ENCODE data around the gene FIBP.
A peak's percentile ranks its signal among the peaks of the same experiment; 100 is the strongest.

The FIBP gene

DNA sequence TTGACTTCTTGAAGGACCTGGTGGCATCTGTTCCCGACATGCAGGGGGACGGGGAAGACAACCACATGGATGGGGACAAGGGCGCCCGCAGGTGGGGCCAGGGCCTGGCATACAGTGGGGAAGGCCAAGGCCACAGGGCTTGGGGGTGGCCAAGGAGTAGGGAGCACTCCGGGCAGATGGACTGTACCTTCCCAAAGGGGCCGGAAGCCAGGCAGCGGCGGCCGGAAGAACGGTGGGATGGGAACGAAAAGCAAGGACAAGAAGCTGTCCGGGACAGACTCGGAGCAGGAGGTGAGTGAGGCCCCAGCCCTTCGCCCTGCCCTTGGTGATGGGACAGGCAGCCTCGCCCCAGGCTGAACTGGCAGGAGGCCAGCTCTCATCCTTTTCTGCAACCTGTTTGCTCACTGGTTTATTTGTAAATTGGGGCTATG is 32.1 kb upstream of the FIBP start:
- ChIA-PET POLR2A (no interaction called here), CTCF (no interaction called here)
- DNase-seq (ENCODE audit: extremely low spot score) = no peak
- no peak for TF ChIP-seq HDGF (IDR thresholded peaks at IDR 0.05; ENCODE audit: borderline replicate concordance)
- TF ChIP-seq LEF1 (IDR thresholded peaks at IDR 0.05; ENCODE audit: borderline replicate concordance) = no peak
- no peak for TF ChIP-seq FOXM1 (IDR thresholded peaks at IDR 0.05; ENCODE audit: borderline replicate concordance)
- TF ChIP-seq, protein P1, sequence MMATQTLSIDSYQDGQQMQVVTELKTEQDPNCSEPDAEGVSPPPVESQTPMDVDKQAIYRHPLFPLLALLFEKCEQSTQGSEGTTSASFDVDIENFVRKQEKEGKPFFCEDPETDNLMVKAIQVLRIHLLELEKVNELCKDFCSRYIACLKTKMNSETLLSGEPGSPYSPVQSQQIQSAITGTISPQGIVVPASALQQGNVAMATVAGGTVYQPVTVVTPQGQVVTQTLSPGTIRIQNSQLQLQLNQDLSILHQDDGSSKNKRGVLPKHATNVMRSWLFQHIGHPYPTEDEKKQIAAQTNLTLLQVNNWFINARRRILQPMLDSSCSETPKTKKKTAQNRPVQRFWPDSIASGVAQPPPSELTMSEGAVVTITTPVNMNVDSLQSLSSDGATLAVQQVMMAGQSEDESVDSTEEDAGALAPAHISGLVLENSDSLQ (IDR thresholded peaks at IDR 0.05) = no peak
- TF ChIP-seq NFRKB (IDR thresholded peaks at IDR 0.05) = no peak
- no peak for TF ChIP-seq ARNT (IDR thresholded peaks at IDR 0.05)
- TF ChIP-seq SUZ12 (IDR thresholded peaks at IDR 0.05) = no peak
- TF ChIP-seq FOXK2 (IDR thresholded peaks at IDR 0.05) = no peak

DNA sequence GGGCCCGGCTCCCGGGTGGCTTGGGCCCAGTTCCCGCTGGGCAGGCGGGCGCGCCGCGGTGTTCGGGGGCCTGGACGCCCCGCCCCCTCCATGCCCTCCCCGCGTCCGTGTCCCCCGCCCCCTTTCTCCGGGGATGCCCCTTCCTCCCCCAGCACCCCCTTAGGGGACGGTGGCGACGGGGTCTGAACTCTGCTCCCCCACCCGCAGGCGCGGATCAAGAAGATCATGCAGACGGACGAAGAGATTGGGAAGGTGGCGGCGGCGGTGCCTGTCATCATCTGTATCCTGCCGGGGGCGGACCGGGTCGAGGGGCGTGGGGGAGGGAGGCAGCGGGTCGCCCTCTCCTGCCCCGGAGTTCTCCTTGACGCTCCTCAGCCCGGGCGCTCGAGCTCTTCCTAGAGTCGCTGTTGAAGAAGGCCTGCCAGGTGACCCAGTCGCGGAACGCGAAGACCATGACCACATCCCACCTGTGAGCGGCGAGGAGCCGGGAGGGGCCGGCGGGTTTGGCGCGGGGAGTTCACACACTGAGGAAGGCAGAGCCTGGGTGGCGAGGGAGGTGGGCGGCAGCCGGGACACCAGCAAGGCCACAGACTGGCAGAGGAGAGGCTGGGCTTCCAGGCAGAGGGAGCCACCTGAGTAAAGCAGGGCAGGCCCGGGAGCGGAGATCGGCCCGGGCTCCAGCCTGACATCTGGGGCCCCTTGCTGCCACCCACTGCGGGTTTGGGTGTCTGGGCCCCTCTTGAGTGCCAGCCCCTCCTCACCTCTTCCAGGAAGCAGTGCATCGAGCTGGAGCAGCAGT is 31.5 kb upstream of the FIBP start:
- TF ChIP-seq HDGF (IDR thresholded peaks at IDR 0.05; ENCODE audit: borderline replicate concordance) (no peak), FOXA1 (IDR thresholded peaks at IDR 0.05) (no peak), ZNF384 (IDR thresholded peaks at IDR 0.05) (no peak), SUZ12 (IDR thresholded peaks at IDR 0.05) (no peak), L3MBTL2 (conservative IDR thresholded peaks at IDR 0.05) (peak; percentile 42)
- peak; percentile 28 for DNase-seq (ENCODE audit: extremely low spot score)
- ChIA-PET POLR2A (no interaction called here), CTCF (no interaction called here)

DNA sequence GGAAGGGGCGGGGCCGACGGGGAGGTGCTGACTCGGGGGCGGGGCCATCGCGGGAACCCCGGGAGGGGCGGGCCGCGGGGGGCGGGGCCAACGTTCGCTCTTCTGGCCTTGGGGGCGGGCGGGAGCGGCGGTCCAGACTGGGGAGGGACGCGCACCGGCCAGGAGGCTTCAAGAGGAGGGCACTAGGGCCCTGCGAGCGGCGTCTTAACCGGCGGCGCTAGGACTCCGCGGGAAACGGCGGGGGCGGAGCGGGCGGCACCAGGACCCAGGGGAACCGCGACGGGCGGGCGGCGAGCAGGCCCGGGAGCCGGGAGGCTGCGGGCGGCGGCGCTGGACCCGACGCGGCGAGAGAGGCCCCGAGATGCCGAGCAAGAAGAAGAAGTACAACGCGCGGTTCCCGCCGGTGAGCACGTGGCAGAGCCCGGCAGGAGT is 30.9 kb upstream of the FIBP start, which contains the start of gene DRAP1:
TSS of gene DRAP1 (plus strand) at position 286 of the 432 bp plus-strand sequence. CDS start at position 362, 76 bp downstream.
- DNase-seq (ENCODE audit: extremely low spot score) = peak; percentile 99
- ChIA-PET CTCF (no interaction called here), POLR2A (no interaction called here)
- TF ChIP-seq FOXK2 (IDR thresholded peaks at IDR 0.05) = no peak
- TF ChIP-seq LEF1 (IDR thresholded peaks at IDR 0.05; ENCODE audit: borderline replicate concordance) = peak; percentile 86; the same call in 1 of the 2 replicates
- no peak for TF ChIP-seq HDGF (IDR thresholded peaks at IDR 0.05; ENCODE audit: borderline replicate concordance)
- peak; percentile 100 for TF ChIP-seq FOXM1 (IDR thresholded peaks at IDR 0.05; ENCODE audit: borderline replicate concordance)
- no peak for TF ChIP-seq CTBP1 (IDR thresholded peaks at IDR 0.05; ENCODE audit: borderline replicate concordance)
- peak; percentile 89 for TF ChIP-seq ARNT (IDR thresholded peaks at IDR 0.05)

DNA sequence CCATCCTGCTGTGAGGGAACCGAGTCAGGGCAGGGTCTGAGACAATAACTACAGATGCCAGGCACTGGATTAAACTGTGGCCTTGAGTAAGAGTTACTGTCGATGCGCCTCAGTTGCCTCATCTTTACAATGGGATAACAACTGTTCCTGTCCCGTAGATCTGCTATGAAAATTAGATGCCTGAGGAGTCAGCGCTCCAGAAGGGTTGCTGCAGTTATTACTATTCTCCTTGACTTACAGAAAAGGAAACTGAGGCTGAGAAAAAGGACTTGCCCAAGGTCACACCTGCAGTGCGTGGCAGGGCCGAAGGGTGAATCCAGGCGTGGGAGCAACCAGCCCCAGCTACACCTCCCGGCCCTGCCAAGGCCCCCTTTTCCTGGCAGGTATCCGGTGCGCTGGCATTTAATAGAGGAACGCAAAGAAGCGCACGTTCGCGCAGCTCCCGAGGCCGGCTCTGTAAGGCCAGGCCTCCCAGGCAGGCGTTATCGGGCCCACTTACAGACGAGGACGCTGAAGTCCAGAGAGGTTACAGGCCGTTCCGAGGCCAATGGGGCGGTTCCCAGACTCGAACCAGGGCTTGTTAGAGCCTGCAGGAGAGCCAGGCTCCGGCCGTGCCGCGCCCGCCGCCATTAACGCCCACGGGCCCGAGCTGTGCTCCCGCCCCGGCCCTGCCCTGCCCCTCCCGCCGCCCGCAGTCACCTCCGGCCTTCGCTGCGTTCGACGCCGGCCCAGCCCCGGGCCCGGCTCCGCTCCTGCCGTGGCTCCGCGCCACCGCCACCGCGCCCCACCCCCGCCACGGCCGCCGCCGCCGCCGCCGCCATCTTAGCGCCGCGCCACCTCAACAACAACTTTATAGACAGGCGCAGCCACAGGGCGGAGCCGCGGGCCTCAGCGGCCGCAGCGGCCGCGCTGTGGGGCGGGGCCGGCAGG is 30.2 kb upstream of the FIBP start, which contains the start of gene C11orf68:
TSS of gene C11orf68 (minus strand) at position 852 of the 930 bp plus-strand sequence. CDS start at position 821, 31 bp downstream.
- ChIA-PET POLR2A (interaction anchor here (1.0 to 1.7 kb wide), 4 partner anchors 24 to 59 kb away, joined by 3 to 11 read pairs (median 8); partner anchors contain the start of genes CCDC85B, FIBP and MUS81), CTCF (no interaction called here)
- peak; percentile 38 for DNase-seq (ENCODE audit: extremely low spot score)
- TF ChIP-seq L3MBTL2 (conservative IDR thresholded peaks at IDR 0.05) (peak; percentile 36; the same call in 1 of the 2 replicates), ARNT (IDR thresholded peaks at IDR 0.05) (no peak), ZNF384 (IDR thresholded peaks at IDR 0.05) (no peak)

DNA sequence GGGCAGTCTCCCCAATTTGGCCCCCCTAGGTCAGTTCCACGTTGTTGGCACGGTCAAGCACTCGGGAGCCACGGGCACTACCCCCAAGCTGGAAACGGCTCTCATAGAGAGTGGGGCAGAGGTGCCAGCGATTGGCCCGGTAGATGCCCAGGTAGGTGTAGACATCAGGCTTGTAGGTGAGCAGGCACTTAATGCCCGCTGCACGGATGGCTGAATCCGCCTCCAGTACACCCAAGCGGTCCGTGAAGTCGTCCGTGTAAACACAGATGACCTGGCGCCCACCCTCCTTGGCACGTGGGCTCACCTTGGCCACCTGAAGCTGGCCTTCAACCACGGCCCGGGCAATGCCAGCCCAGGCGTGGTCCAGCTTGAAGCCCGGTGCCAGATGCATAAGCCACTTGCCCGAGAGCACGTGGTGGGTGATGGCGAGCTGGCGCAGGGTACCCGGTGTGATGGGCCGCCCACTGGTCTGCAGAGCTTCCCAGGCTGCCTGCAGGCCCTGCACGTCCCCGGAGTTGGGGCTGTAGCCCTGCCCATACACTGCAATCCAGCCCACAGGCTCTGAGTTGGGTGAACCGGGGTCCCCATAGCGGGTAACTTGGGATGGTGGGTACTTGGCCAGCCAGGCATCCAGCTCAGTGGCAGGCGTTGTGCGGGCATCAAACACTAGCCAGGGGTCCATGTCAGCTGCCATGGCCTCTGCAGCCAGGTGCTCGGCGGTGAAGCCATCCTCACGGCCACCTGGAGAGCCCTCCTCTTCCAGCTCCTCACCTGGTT is 29.4 kb upstream of the FIBP start:
- DNase-seq (ENCODE audit: extremely low spot score) = no peak
- ChIA-PET POLR2A (interaction anchor here (1.0 to 1.7 kb wide), 4 partner anchors 24 to 58 kb away, joined by 3 to 11 read pairs (median 8); partner anchors contain the start of genes CCDC85B, FIBP and MUS81), CTCF (interaction anchor here (0.6 kb wide), 1 partner anchor 207 kb away, joined by 3 read pairs; no protein-coding TSS in a partner anchor)
- TF ChIP-seq FOXM1 (IDR thresholded peaks at IDR 0.05; ENCODE audit: borderline replicate concordance) = no peak
- TF ChIP-seq HDGF (IDR thresholded peaks at IDR 0.05; ENCODE audit: borderline replicate concordance) = no peak
- TF ChIP-seq ZNF384 (IDR thresholded peaks at IDR 0.05) = no peak
- TF ChIP-seq, protein P1 (IDR thresholded peaks at IDR 0.05) = no peak
- no peak for TF ChIP-seq ELF4 (IDR thresholded peaks at IDR 0.05)
- no peak for TF ChIP-seq FOXA1 (IDR thresholded peaks at IDR 0.05)
- no peak for TF ChIP-seq L3MBTL2 (conservative IDR thresholded peaks at IDR 0.05)
- no peak for TF ChIP-seq SUZ12 (IDR thresholded peaks at IDR 0.05)
- TF ChIP-seq FOXK2 (IDR thresholded peaks at IDR 0.05) = no peak
- TF ChIP-seq SP1 (IDR thresholded peaks at IDR 0.05) = no peak
- no peak for TF ChIP-seq TARDBP (IDR thresholded peaks at IDR 0.05)
- TF ChIP-seq CTBP1 (IDR thresholded peaks at IDR 0.05; ENCODE audit: borderline replicate concordance) = no peak
- TF ChIP-seq BHLHE40 (IDR thresholded peaks at IDR 0.05; ENCODE audit: borderline replicate concordance) = no peak
- TF ChIP-seq LEF1 (IDR thresholded peaks at IDR 0.05; ENCODE audit: borderline replicate concordance) = no peak

DNA sequence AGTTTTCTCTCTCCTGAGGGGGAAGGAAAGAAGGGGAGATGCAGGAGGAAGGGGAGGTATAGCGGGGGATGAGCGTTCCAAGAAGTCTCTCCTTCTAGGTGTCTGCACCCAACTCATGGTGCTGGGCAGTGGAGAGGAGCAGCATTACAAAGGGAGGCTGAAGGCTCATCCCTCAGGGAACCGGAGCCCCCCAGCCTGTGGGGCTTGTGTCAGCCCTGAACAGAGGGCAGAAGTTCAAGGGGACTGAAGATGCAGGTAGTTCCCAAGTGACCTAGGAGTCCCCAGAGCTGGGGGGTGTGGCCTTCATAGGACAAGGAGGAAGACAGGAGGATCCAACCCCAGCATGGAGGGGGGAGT is 28.8 kb upstream of the FIBP start:
- ChIA-PET CTCF (interaction anchor here (0.6 kb wide), 1 partner anchor 206 kb away, joined by 3 read pairs; no protein-coding TSS in a partner anchor), POLR2A (interaction anchor here (1.4 to 1.7 kb wide), 2 partner anchors 28 to 57 kb away, joined by 7 to 10 read pairs; partner anchors contain the start of genes FIBP and MUS81)
- no peak for DNase-seq (ENCODE audit: extremely low spot score)
- TF ChIP-seq HDGF (IDR thresholded peaks at IDR 0.05; ENCODE audit: borderline replicate concordance) (no peak), BHLHE40 (IDR thresholded peaks at IDR 0.05; ENCODE audit: borderline replicate concordance) (no peak), NFRKB (IDR thresholded peaks at IDR 0.05) (no peak), ELF4 (IDR thresholded peaks at IDR 0.05) (no peak), ZNF384 (IDR thresholded peaks at IDR 0.05) (no peak), CTBP1 (IDR thresholded peaks at IDR 0.05; ENCODE audit: borderline replicate concordance) (no peak), ARNT (IDR thresholded peaks at IDR 0.05) (no peak), FOXK2 (IDR thresholded peaks at IDR 0.05) (no peak), FOXA1 (IDR thresholded peaks at IDR 0.05) (no peak), SUZ12 (IDR thresholded peaks at IDR 0.05) (no peak), TARDBP (IDR thresholded peaks at IDR 0.05) (no peak), L3MBTL2 (conservative IDR thresholded peaks at IDR 0.05) (no peak), FOXM1 (IDR thresholded peaks at IDR 0.05; ENCODE audit: borderline replicate concordance) (no peak)

Measured in HEK293T (cell line).